ENCODE data around the gene TSNAXIP1.
"Not testable (repeated sequence)": the region's sequence is repeated elsewhere in the genome, so short reads cannot be mapped to it uniquely, and the experiment has no call there.

TSNAXIP1 gene

GRCh38 chr16:67786491-67786890 lies 20.2 kb upstream of the TSNAXIP1 start:
- DNase-seq: no peak

- DNase-seq: no peak
These were observed 16.6 kb upstream of the TSNAXIP1 start for GRCh38 chr16:67790071-67790470.

- no peak for DNase-seq
These were observed 10.5 kb upstream of the TSNAXIP1 start for GRCh38 chr16:67796099-67796718.

GRCh38 chr16:67800338-67800926 lies 6.3 kb upstream of the TSNAXIP1 start:
- no peak for DNase-seq

DNA sequence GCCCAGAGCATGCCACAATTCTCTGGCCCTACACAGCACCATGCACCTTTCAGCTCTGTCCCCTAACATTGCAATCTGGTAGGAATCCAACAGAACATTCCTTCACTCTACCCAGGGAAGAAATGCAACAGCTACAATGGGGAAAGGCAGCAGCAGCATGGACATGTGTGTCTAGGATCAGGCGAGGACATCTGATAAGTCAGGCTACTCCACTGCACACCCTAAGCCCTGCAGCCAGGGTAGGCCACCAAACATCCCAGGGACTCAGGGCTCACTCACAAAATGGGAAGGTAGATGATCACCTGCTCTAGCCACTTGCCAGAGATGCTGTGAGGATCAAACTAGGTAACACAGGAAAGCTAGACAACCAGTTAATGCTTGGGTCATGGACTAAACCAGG lies 5.4 kb upstream of the TSNAXIP1 start:
- no peak for DNase-seq

DNA sequence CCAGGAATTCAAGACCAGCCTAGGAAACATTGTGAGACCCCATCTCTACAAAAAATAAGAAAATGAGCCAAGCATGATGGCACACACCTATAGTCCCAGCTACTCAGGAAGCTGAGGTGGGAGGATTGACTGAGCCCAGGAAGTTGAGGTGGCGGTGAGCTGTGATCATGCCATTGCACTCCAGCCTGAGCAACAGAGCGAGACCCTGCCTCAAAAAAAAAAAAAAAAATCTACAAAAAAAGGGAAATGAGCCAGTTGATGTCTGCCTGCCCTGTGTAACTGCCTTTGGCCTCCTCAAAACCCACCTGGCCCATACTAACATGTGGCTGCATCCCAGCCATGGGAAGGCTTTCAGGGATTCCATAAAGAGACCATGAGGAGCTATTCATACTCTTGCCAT lies 4.8 kb upstream of the TSNAXIP1 start:
- no peak for DNase-seq

- DNase-seq: no peak
These were observed 2.8 kb upstream of the TSNAXIP1 start for GRCh38 chr16:67803894-67804293.

GRCh38 chr16:67804853-67805542 lies 1.7 kb upstream of the TSNAXIP1 start:
- DNase-seq: no peak

DNA sequence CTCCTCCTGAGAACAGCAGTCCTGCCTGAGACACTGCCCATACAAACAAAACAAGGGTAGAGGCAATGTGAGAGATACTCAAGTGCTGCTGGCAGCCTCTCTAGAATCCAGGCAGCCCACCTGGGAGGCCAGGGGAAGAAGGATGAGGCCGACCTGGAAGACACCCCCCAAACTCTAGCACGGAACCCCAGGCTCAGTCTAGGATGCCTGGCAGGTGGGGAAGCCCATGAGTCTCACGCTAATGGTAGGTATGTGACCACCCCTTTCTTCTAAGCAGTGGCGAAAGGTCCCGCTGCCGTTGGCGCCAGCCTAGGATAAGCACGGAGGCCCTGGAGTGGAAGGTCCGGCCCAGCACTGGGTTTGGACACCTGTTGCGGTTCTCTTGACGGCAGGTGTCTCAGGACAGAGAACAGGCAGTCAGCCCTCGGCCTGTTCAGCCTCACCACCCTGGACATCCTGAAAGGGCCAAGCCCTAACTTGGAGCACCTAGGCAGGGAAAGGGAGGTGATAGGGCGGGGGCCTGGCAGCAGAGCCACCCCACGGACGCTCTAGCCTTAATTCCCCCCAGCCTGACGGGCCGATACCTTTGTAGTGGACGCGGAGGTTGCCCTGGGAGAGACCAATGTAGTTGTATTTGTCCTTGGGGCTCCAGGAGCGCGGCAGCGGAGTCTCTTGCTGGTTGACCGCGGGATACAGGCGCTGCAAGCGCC lies 816 bp upstream of the TSNAXIP1 start:
- no peak for DNase-seq

DNA sequence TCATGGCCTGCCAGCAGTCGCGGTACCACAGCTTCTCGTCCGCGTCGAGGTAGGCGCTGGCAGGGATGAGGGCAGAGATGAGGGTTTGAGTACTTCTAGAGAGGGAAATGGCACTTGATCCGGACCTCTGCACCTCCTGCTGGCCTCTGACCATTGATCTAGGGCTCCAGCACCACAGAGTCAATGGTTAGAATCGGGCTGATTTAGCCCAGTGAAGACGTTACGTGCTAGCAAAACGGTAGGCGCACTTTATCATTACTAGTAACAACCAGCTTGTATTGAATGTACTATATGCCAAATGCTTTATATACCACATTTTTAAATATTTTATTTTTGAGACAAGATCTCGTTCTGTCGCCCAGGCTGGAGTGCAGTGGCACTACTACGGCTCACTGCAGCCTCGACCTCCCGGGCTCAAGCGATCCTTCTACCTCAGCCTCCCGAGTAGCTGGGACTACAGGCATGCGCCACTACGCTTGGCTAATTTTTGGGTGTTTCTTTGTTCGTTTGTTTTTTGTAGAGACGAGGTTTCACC lies 526 bp downstream of the TSNAXIP1 start:
- DNase-seq: no peak

GRCh38 chr16:67811899-67812298 lies 5.2 kb downstream of the TSNAXIP1 start:
- no peak for DNase-seq

GRCh38 chr16:67814567-67814966 lies 7.9 kb downstream of the TSNAXIP1 start:
- no peak for DNase-seq

- DNase-seq: no peak
These were observed 14.0 kb downstream of the TSNAXIP1 start for GRCh38 chr16:67820608-67821259.

GRCh38 chr16:67822511-67822910 lies 15.8 kb downstream of the TSNAXIP1 start:
- DNase-seq: peak; percentile 69

- no peak for DNase-seq
These were observed 18.4 kb downstream of the TSNAXIP1 start for GRCh38 chr16:67825119-67825518.

GRCh38 chr16:67825906-67826305 lies 19.2 kb downstream of the TSNAXIP1 start:
- DNase-seq: no peak

- no peak for DNase-seq
These were observed 22.0 kb downstream of the TSNAXIP1 start for GRCh38 chr16:67828651-67829050.

GRCh38 chr16:67833030-67833414 lies 26.3 kb downstream of the TSNAXIP1 start:
- DNase-seq: peak; percentile 84

DNA sequence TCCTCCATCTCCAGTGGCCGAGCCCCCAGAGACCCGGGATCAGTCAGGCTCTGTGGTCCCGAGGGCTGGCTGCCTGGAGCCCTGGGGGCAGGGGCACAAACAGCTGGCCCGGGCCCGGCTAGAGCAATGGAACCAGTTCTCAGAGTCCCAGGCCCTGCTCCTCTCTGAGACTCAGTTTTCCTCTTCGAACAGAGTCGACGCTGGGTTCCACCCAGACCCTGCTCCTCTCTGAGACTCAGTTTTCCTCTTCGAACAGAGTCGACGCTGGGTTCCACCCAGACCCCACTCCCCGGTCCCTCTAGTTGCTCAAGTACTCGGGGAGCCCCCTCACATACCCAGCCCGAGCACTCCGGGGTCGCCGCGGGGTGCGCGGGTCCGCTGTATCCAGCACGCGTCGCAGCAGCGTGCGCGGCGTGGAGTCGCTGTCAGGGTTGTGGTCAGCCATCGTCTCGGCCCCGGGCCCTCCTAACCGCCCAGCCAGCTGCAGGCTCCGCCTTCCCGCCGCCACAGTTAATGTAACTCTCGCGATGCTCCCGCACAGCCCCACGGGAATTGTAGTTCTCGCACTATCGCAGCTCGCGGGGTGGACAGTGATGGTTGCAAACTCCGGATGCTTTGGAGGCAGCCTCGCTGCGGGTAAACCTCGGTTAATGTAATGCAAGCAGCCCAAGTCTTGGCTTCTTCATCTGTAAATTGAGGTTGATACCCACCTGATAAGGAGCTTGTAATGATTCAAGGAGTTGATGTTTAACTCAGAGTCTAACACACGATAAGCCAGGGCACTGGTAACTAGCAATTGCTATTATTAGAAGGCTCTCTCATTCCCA lies 26.9 kb downstream of the TSNAXIP1 start:
- DNase-seq: peak; percentile 89

DNA sequence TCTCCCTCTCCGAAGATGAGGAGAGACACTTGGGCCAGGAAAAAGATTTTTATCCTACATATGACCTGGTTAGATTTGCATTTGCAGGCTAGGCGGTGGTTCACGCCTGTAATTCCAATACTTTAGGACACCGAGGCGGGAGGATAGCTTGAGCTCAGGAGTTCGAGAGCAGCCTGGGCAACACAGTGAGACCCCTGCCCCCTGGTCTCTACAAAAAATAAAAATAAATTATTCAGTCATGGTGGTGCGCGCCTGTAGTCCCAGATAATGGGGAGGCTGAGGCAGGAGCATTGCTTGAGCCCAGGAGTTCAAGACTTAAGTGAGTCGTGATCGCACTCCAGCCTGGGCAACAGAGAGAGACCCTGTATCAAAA lies 27.5 kb downstream of the TSNAXIP1 start:
- no peak for DNase-seq

- not testable (repeated sequence) for DNase-seq
These were observed 30.5 kb downstream of the TSNAXIP1 start for GRCh38 chr16:67837190-67837589.

- DNase-seq: no peak
These were observed 31.1 kb downstream of the TSNAXIP1 start for GRCh38 chr16:67837811-67838210.
